ENCODE measurements around the gene GNAI1. TPM values are rescaled to one million over a fixed set of nuclear protein-coding genes. Genes with fewer than 3 reads are reported as not detected.

GNAI1 gene
- total and polyA plus RNA-seq, 2 of the 13 experiments (the other 11 are each of a cell fraction or from before 2014, with no cell fraction given) = 3.5 to 5.7 TPM

DNA sequence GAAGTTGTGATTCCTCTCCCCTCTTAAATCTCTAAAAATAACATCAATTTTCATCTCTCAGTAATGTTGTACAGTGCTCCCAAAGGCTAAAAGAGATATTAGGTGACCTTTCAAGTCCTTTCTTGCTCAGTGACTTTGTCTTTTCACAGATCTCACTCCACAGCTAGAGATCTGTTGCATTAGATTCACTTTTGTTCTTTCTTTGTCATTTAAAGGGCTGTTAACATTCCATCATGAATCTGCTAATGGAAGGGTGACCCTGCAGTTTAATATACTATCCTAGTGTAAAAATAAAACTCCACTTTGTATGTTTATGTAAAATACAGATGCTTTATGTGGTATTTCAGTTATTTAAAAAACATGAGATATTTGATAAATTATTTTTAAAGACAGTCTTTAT lies 30.5 kb downstream of the GNAI1 start:
- TF ChIP-seq, protein P1, sequence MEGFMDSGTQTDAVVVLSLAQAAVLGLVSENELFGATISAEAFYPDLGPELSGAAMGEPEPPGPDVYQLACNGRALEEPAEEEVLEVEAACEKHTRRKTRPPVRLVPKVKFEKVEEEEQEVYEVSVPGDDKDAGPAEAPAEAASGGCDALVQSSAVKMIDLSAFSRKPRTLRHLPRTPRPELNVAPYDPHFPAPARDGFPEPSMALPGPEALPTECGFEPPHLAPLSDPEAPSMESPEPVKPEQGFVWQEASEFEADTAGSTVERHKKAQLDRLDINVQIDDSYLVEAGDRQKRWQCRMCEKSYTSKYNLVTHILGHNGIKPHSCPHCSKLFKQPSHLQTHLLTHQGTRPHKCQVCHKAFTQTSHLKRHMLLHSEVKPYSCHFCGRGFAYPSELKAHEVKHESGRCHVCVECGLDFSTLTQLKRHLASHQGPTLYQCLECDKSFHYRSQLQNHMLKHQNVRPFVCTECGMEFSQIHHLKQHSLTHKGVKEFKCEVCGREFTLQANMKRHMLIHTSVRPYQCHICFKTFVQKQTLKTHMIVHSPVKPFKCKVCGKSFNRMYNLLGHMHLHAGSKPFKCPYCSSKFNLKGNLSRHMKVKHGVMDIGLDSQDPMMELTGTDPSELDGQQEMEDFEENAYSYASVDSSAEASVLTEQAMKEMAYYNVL (CRISPR knock-in tag; IDR thresholded peaks at IDR 0.05; ENCODE audit: borderline replicate concordance) = no peak
- no peak for TF ChIP-seq ZNF598 (CRISPR knock-in tag; IDR thresholded peaks at IDR 0.05; ENCODE audit: borderline replicate concordance)
- TF ChIP-seq, protein P2, sequence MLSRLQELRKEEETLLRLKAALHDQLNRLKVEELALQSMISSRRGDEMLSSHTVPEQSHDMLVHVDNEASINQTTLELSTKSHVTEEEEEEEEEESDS (CRISPR knock-in tag; IDR thresholded peaks at IDR 0.05; ENCODE audit: borderline replicate concordance) = no peak
- TF ChIP-seq MIER2 (CRISPR knock-in tag; IDR thresholded peaks at IDR 0.05) = no peak
- TF ChIP-seq, protein P3, sequence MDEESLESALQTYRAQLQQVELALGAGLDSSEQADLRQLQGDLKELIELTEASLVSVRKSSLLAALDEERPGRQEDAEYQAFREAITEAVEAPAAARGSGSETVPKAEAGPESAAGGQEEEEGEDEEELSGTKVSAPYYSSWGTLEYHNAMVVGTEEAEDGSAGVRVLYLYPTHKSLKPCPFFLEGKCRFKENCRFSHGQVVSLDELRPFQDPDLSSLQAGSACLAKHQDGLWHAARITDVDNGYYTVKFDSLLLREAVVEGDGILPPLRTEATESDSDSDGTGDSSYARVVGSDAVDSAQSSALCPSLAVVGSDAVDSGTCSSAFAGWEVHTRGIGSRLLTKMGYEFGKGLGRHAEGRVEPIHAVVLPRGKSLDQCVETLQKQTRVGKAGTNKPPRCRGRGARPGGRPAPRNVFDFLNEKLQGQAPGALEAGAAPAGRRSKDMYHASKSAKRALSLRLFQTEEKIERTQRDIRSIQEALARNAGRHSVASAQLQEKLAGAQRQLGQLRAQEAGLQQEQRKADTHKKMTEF (CRISPR knock-in tag; IDR thresholded peaks at IDR 0.05) = no peak
- TF ChIP-seq YEATS2 (CRISPR knock-in tag; IDR thresholded peaks at IDR 0.05; ENCODE audit: borderline replicate concordance) = no peak
- TF ChIP-seq, protein P4, sequence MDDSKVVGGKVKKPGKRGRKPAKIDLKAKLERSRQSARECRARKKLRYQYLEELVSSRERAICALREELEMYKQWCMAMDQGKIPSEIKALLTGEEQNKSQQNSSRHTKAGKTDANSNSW (CRISPR knock-in tag; IDR thresholded peaks at IDR 0.05; ENCODE audit: borderline replicate concordance) = no peak
- no peak for TF ChIP-seq ZNF678 (CRISPR knock-in tag; IDR thresholded peaks at IDR 0.05)
- no peak for TF ChIP-seq SAP130 (CRISPR knock-in tag; IDR thresholded peaks at IDR 0.05; ENCODE audit: low read depth)
- no peak for TF ChIP-seq MAFG (CRISPR knock-in tag; IDR thresholded peaks at IDR 0.05)
- Histone ChIP-seq H3K4me2 (ENCODE audit: low read depth, low read length) (no peak overlapping the region), H3K27ac (ENCODE audit: extremely low read length, insufficient read depth, low read length) (no peak overlapping the region), H3K4me1 (ENCODE audit: insufficient read depth, low read length) (no peaks in the 10 kb centered on the region), H3K9ac (ENCODE audit: insufficient read depth, low read depth, low read length) (no peak overlapping the region), H3K79me2 (ENCODE audit: insufficient read depth, low read length) (no peaks in the 10 kb centered on the region), H3K4me3 (replicated peaks in 1 of 3; ENCODE audit: insufficient read depth in 1 of 3, low read depth in 2 of 3, low read length in 3 of 3) (no peak overlapping the region), H3K36me3 (replicated peaks in 1 of 2; ENCODE audit: control insufficient read depth in 1 of 2, insufficient read depth in 2 of 2, low read length in 2 of 2) (no peaks in the 10 kb centered on the region), H3K9me3 (ENCODE audit: low read length) (no peaks in the 10 kb centered on the region), H3K27me3 (ENCODE audit: control insufficient read depth in 1 of 2, insufficient read depth in 2 of 2, low read length in 2 of 2) (no peaks in the 10 kb centered on the region), H2AFZ (ENCODE audit: low read length) (no peak overlapping the region), H4K20me1 (ENCODE audit: insufficient read depth, low read length) (no peaks in the 10 kb centered on the region)
- POLR2A ChIA-PET = no interaction called here
- intact Hi-C loops (cut with micrococcal nuclease; ENCODE audit: unreplicated experiment) = no loop called here
- in situ Hi-C loops (cut with HindIII; ENCODE audit: extremely low pct_ligation_motif_present, low pct_unique_long_range_greater_than_20kb) = no loop called here
- BruUV-seq (replicated peaks) = no TSS peak
- ATAC-seq = no peak
- CTCF ChIA-PET (ENCODE audit: low intra/inter-chr PET ratio, low total read pairs) = no interaction called here
- FAIRE-seq = no peak
- DNase-seq (ENCODE audit: low spot score) = no peak
